Tibial nerve (tissue), 3 donors: ENCODE measurements around the gene PRIM1.
"Not testable (repeated sequence)": the region's sequence is repeated elsewhere in the genome, so short reads cannot be mapped to it uniquely, and the experiment has no call there.

Source experiments
- CTCF ChIP-seq, 5 experiments: fragments of 200-600 bp in 3 of 5; fragments of 450-650 bp in 2 of 5; sonication (generic) in 3 of 5; IDR thresholded peaks; one replicate each; pipeline ENCODE4 v1.5.1; 2016 to 2019; ENCODE audit warnings: antibody characterized with exemption in 5 of 5, mild to moderate bottlenecking in 3 of 5, moderate library complexity in 2 of 5
- POLR2A ChIP-seq, 2 donors: fragments of 450-650 bp; IDR thresholded peaks; one replicate each; pipeline ENCODE4 v1.6.1; 2017; ENCODE audit warnings: antibody characterized with exemption in 2 of 2, mild to moderate bottlenecking in 2 of 2, moderate library complexity in 2 of 2

DNA sequence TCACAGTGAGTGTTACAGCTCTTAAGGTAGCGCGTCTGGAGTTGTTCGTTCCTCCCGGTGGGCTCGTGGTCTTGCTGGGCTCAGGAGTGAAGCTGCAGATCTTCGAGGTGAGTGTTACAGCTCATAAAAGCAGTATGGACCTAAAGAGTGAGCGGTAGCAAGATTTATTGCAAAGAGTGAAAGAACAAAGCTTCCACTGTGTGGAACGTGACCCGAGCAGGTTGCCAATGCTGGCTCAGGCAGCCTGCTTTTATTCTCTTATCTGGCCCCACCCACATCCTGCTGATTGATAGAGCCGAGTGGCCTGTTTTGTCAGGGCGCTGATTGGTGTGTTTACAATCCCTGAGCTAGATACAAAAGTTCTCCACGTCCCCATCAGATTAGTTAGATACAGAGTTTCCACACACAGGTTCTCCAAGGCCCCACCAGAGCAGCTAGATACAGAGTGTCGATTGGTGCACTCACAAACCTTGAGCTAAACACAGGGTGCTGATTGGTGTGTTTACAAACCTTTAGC, 43.0 kb upstream of the PRIM1 start:
- TF ChIP-seq CTCF, POLR2A (IDR thresholded peaks at IDR 0.05): not testable (repeated sequence)
